ENCODE data around the gene WDR38. TPM values are rescaled to one million over a fixed set of nuclear protein-coding genes. Genes with fewer than 3 reads are reported as not detected.

WDR38 gene
- total and polyA plus RNA-seq, 2 of the 13 experiments (the other 11 are each of a cell fraction or from before 2014, with no cell fraction given), result not detected

DNA sequence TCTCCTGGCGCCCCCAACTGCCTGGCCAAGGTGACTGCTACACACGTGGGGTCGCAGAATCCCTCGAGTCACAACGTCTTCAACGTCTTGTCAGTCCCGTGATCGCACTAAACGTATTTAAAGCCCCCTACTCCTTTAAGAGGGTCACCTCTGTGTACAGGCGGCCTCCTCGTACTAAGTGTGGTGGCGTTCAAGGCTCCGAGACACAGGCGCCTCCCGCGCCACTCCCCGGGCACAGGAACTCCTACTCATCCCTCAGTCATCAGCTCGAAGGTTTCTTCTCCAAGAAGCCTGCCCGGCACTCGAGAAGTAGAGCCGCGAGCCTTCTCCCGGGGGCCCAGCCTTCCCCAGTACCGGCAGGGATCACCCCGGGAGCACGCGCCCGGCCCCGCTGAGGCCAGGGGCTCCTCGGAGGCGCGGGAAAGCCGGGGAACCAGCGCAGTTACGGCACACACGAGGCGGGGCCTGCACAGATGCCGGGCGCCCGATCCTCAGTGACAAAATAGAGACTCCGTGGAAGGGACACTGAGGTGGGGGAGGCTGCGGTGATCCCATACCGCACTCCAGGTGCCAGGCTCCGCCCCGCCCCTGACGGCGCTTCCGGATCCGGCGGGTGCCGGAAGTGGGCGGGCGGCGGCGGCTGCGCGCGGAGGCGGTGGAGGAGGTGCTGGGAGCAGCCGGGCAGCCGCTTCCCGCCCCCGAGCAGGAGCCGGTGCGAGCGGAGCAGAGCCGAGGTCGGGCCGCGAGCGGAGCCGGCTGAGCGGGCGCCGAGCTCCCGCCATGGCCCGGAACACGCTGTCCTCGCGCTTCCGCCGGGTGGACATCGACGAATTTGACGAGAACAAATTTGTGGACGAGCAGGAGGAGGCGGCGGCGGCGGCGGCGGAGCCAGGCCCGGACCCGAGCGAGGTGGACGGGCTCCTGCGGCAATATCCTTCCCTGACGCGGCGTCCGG lies 15.5 kb downstream of the WDR38 start (continued):
- TF ChIP-seq PRPF4 (IDR thresholded peaks at IDR 0.05; ENCODE audit: low read depth, low read length, poor library complexity, severe bottlenecking), result no peak
- TF ChIP-seq GATAD1 (CRISPR knock-in tag; IDR thresholded peaks at IDR 0.05), result peak; percentile 88
- TF ChIP-seq, protein P1, sequence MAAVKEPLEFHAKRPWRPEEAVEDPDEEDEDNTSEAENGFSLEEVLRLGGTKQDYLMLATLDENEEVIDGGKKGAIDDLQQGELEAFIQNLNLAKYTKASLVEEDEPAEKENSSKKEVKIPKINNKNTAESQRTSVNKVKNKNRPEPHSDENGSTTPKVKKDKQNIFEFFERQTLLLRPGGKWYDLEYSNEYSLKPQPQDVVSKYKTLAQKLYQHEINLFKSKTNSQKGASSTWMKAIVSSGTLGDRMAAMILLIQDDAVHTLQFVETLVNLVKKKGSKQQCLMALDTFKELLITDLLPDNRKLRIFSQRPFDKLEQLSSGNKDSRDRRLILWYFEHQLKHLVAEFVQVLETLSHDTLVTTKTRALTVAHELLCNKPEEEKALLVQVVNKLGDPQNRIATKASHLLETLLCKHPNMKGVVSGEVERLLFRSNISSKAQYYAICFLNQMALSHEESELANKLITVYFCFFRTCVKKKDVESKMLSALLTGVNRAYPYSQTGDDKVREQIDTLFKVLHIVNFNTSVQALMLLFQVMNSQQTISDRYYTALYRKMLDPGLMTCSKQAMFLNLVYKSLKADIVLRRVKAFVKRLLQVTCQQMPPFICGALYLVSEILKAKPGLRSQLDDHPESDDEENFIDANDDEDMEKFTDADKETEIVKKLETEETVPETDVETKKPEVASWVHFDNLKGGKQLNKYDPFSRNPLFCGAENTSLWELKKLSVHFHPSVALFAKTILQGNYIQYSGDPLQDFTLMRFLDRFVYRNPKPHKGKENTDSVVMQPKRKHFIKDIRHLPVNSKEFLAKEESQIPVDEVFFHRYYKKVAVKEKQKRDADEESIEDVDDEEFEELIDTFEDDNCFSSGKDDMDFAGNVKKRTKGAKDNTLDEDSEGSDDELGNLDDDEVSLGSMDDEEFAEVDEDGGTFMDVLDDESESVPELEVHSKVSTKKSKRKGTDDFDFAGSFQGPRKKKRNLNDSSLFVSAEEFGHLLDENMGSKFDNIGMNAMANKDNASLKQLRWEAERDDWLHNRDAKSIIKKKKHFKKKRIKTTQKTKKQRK (IDR thresholded peaks at IDR 0.05; ENCODE audit: low read length), result no peak

DNA sequence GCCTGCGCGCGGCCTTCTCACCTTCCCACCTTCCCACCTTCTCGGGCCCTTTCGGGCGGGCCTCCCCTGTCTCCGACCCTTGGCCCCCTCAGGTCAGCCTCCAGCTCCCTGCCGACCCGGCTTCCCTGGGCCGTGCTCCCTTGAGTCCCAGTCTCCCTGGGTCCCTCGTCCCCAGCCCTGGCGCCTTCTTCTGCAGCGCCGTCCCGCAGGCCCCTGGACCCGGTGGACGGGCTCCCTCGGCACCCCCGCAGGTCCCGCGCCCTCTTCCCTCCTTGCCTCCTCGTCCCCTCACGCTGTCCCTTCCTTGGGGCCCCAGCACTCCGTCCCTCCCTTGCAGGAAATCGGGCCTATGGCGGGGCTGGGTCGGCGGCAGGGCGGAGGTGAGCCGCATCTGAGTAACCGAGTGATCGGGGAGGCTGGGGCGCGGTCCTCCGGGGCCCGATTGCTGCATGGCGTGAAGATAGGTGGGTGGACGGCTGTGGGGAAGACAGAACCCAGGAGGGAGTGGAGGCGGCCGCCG lies 16.3 kb downstream of the WDR38 start:
- Histone ChIP-seq H3K36me3 (replicated peaks in 1 of 2; ENCODE audit: control insufficient read depth in 1 of 2, insufficient read depth in 2 of 2, low read length in 2 of 2) (peaks cover 7 to 29% of the 10 kb centered on the region in 2 experiments), H3K27ac (ENCODE audit: extremely low read length, insufficient read depth, low read length) (peak overlapping the region; percentile 90), H3K27me3 (ENCODE audit: control insufficient read depth in 1 of 2, insufficient read depth in 2 of 2, low read length in 2 of 2) (no peaks in the 10 kb centered on the region; a peak in 1 of 5 replicates), H3K9me3 (ENCODE audit: low read length) (no peaks in the 10 kb centered on the region), H3K9ac (ENCODE audit: insufficient read depth, low read depth, low read length) (peak overlapping the region; percentile 98), H3K79me2 (ENCODE audit: insufficient read depth, low read length) (peaks cover 62% of the 10 kb centered on the region), H4K20me1 (ENCODE audit: insufficient read depth, low read length) (no peaks in the 10 kb centered on the region; the same call in 1 of the 2 replicates), H3K4me3 (replicated peaks in 1 of 3; ENCODE audit: insufficient read depth in 1 of 3, low read depth in 2 of 3, low read length in 3 of 3) (peak overlapping the region; percentile 81 to 98 (median 94)), H3K4me2 (ENCODE audit: low read depth, low read length) (peak overlapping the region; percentile 94), H3K4me1 (ENCODE audit: insufficient read depth, low read length) (peaks cover 39% of the 10 kb centered on the region), H2AFZ (ENCODE audit: low read length) (no peak overlapping the region)
- POLR2A ChIA-PET, result interaction anchor here (0.5 to 1.3 kb wide), 2 partner anchors 7 to 91 kb away, joined by 3 to 6 read pairs; partner anchors contain the start of genes ARPC5L and RPL35
- WGBS (ENCODE audit: low lambda C conversion rate), result under 1% methylated on average over 32 of the region's 41 CpGs
- intact Hi-C loops (cut with micrococcal nuclease; ENCODE audit: unreplicated experiment) (loop anchor here (2.0 to 10.0 kb wide), 2 partner anchors 71 to 275 kb away; partner anchors contain the start of genes GOLGA1 and SCAI), in situ Hi-C loops (cut with HindIII; ENCODE audit: extremely low pct_ligation_motif_present, low pct_unique_long_range_greater_than_20kb) (no loop called here)
- no TSS peak for BruUV-seq (replicated peaks)
- DNase-seq (ENCODE audit: low spot score), result no peak
- ATAC-seq, result peak; percentile 53
- no peak for FAIRE-seq
- CTCF ChIA-PET (ENCODE audit: low intra/inter-chr PET ratio, low total read pairs), result no interaction called here
- TF ChIP-seq SP140L (CRISPR knock-in tag; IDR thresholded peaks at IDR 0.05; ENCODE audit: borderline replicate concordance) (no peak), HINFP (CRISPR knock-in tag; IDR thresholded peaks at IDR 0.05; ENCODE audit: low read depth) (no peak), IRF2 (CRISPR knock-in tag; IDR thresholded peaks at IDR 0.05) (no peak), ZNF383 (CRISPR knock-in tag; IDR thresholded peaks at IDR 0.05; ENCODE audit: borderline replicate concordance) (no peak), ZFYVE20 (CRISPR knock-in tag; IDR thresholded peaks at IDR 0.05; ENCODE audit: borderline replicate concordance, low read depth) (0 out of 2 replicates have a peak, but pooled peaks have one; percentile 0), AGO1 (IDR thresholded peaks at IDR 0.05; ENCODE audit: low read depth, low read length, poor library complexity, severe bottlenecking) (no peak), RFX5 (IDR thresholded peaks at IDR 0.05; ENCODE audit: low read depth, low read length) (no peak), SRY (CRISPR knock-in tag; IDR thresholded peaks at IDR 0.05) (no peak; the same call in 1 of the 2 replicates), NR0B2 (CRISPR knock-in tag; IDR thresholded peaks at IDR 0.05) (no peak)
- TF ChIP-seq, protein P2, sequence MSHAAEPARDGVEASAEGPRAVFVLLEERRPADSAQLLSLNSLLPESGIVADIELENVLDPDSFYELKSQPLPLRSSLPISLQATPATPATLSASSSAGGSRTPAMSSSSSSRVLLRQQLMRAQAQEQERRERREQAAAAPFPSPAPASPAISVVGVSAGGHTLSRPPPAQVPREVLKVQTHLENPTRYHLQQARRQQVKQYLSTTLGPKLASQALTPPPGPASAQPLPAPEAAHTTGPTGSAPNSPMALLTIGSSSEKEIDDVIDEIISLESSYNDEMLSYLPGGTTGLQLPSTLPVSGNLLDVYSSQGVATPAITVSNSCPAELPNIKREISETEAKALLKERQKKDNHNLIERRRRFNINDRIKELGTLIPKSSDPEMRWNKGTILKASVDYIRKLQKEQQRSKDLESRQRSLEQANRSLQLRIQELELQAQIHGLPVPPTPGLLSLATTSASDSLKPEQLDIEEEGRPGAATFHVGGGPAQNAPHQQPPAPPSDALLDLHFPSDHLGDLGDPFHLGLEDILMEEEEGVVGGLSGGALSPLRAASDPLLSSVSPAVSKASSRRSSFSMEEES (CRISPR knock-in tag; IDR thresholded peaks at IDR 0.05), result no peak
